GM12874 (cell line): ENCODE results near the gene RANBP3L.

ENCODE experiments used
- TF ChIP-seq, protein P1 (sequence below): IDR thresholded peaks from 2 replicates; pipeline ENCODE4 v1.5.1; 2011; ENCODE audit warnings: low read depth, mild to moderate bottlenecking, control low read depth, low read length, moderate library complexity; ENCODE audit not compliant: insufficient read depth

Gene RANBP3L, protein sequence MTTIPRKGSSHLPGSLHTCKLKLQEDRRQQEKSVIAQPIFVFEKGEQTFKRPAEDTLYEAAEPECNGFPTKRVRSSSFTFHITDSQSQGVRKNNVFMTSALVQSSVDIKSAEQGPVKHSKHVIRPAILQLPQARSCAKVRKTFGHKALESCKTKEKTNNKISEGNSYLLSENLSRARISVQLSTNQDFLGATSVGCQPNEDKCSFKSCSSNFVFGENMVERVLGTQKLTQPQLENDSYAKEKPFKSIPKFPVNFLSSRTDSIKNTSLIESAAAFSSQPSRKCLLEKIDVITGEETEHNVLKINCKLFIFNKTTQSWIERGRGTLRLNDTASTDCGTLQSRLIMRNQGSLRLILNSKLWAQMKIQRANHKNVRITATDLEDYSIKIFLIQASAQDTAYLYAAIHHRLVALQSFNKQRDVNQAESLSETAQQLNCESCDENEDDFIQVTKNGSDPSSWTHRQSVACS

GRCh38 chr5:36301858-36302603 lies at the start of gene RANBP3L:
Gene RANBP3L (minus strand): TSS chr5:36301902. CDS start chr5:36301416, 486 bp downstream.
- TF ChIP-seq, protein P1, sequence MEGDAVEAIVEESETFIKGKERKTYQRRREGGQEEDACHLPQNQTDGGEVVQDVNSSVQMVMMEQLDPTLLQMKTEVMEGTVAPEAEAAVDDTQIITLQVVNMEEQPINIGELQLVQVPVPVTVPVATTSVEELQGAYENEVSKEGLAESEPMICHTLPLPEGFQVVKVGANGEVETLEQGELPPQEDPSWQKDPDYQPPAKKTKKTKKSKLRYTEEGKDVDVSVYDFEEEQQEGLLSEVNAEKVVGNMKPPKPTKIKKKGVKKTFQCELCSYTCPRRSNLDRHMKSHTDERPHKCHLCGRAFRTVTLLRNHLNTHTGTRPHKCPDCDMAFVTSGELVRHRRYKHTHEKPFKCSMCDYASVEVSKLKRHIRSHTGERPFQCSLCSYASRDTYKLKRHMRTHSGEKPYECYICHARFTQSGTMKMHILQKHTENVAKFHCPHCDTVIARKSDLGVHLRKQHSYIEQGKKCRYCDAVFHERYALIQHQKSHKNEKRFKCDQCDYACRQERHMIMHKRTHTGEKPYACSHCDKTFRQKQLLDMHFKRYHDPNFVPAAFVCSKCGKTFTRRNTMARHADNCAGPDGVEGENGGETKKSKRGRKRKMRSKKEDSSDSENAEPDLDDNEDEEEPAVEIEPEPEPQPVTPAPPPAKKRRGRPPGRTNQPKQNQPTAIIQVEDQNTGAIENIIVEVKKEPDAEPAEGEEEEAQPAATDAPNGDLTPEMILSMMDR: no peak

DNA sequence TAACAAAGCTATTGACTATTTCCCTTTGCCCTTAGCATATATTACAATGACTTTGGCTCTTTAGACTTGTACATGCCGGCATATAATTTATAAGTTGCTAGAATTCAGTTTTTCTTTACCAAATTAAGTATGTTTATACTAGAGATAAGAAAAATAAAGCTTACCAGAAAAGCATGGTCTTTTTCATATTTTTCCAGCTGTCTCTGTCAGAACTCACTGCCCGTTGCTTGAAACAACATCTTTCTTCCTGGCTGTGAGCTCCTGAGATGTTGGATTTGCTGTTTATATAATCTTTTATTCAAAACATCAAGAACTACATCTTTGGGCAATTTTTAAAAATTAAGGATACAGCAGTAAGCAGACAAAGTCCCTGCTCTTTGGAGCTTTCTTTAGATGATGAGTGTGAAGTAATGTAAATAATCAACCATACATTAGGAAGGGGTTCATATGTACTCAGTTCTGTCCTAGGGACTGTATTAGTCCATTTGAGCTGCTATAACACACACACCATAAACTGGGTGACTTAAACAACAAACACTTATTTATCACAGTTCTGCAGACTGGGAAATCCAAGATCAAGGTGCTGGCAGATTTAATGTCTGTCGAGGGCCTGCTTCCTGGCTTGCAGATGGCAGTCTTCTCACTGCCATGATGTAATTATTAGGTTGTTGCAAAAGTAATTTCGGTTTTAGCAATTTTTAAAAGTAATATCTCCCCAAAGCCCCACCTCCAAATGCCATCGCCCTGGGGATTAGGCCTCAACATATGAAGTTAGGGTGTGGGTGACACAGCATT lies 45.4 kb upstream of the RANBP3L start:
- TF ChIP-seq, protein P1: no peak

- TF ChIP-seq, protein P1: no peak
Measured at GRCh38 chr5:36344899-36345298, 43.2 kb upstream of the RANBP3L start.

DNA sequence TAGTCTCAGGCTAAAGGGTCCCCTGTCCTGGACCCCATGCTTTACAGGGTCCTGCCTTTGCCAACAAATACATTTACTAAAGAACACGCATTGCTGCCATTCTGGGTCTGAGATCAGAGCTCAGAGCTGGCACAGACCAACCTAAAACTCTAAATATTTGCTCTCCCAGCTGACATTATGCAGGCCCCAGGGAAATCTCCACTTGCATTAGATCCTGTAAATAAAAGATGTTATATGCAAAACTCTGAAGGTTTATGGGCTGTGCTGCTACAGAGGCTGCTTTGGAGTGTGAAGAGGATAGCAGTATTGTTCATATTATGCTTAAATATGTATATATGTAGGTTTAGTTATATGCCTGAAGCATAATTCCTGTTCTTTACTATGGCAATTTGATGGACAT lies 35.9 kb upstream of the RANBP3L start:
- TF ChIP-seq, protein P1: no peak

- TF ChIP-seq, protein P1: no peak
Measured at GRCh38 chr5:36334315-36334714, 32.6 kb upstream of the RANBP3L start.

DNA sequence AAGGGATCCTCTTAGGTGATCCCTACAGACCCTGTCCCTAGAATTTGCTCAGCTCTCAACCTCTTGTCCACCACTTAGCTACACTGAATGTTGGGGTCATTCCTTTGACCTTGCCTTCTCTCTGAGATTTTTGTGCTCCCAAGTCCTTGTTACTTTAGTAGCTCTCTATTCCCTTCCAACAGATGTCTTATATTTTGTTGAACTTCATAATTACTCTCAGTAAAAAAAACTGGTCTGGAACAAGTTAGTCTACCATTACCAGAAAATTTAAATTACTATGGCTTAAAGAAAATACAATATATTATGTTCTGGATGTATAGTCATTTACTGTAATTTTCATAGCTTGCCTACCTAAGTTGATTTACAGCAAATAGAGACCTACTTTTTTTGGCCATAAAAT lies 23.5 kb upstream of the RANBP3L start:
- TF ChIP-seq, protein P1: no peak
